ENCODE data around the gene USF2. TPM values are rescaled to one million over a fixed set of nuclear protein-coding genes. Genes with fewer than 3 reads are reported as not detected.
A peak's percentile ranks its signal among the peaks of the same experiment; 100 is the strongest.

The USF2 gene
- total RNA-seq, 1 donor from 2014 or later = 137 TPM

GRCh38 chr19:35262101-35262761, 6.5 kb upstream of the USF2 start:
- DNase-seq (ENCODE audit: low spot score) = peak; percentile 51
- no peak for ATAC-seq
- intact Hi-C loops (cut with DNase I) = no loop called here

DNA sequence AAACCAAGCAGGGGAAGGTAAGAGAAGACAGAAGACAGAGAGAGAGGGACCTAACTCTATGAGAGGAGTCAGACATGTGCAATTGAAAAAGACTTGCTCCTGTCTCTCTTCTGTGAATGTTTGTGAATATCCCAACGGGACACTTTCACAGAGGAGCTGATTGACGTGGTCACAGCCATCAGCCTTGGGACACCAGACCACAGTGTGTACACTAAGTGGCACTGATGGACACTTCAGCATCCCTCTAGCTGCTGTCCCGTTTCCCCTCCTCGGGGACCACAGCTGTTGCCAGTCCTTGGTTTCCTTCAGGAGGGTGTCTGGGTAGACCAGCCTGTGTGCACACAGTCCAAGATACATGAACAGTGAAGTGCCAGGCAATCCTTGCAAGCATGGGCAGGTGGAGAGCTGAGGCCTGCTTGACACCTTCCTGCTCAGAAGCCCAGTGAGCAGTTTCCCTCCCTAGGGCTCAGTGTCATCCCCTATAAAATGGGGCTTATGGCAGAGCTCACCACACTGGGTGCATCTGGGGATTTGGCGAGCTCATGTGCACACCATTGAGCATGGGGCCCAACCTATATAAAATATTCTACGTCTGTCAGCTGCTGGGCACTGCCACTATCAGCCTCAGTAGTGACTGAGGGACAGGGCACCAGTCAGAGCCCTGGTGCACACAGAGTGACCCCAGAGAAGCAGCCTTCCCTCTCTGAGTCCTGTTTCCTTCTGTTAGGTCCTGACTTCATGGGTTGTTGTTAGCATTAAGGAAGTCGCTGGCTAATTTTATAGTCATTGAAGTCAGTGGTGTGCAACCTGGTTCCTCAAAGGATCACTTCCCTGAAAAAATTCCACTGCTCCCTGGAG, 4.3 kb upstream of the USF2 start:
- no peak for ATAC-seq
- intact Hi-C loops (cut with DNase I) = loop anchor here (5.0 kb wide), 2 partner anchors 122 to 1027 kb away; partner anchors contain the start of gene FXYD7
- DNase-seq (ENCODE audit: low spot score) = peak; percentile 49

- intact Hi-C loops (cut with DNase I) = loop anchor here (5.0 kb wide), 2 partner anchors 123 to 1028 kb away; partner anchors contain the start of gene FXYD7
- ATAC-seq = no peak
- DNase-seq (ENCODE audit: low spot score) = peak; percentile 49
These were observed 3.4 kb upstream of the USF2 start for GRCh38 chr19:35265126-35265899.

GRCh38 chr19:35265900-35266519, 2.8 kb upstream of the USF2 start:
- peak; percentile 63 for DNase-seq (ENCODE audit: low spot score)
- ATAC-seq = no peak
- intact Hi-C loops (cut with DNase I) = loop anchor here (5.0 kb wide), 2 partner anchors 124 to 1029 kb away; partner anchors contain the start of gene FXYD7

GRCh38 chr19:35266520-35267352, 2.0 kb upstream of the USF2 start:
- intact Hi-C loops (cut with DNase I) = loop anchor here (5.0 kb wide), 2 partner anchors 124 to 1029 kb away; partner anchors contain the start of gene FXYD7
- DNase-seq (ENCODE audit: low spot score) (peak; percentile 69), ATAC-seq (peak; percentile 19)

DNA sequence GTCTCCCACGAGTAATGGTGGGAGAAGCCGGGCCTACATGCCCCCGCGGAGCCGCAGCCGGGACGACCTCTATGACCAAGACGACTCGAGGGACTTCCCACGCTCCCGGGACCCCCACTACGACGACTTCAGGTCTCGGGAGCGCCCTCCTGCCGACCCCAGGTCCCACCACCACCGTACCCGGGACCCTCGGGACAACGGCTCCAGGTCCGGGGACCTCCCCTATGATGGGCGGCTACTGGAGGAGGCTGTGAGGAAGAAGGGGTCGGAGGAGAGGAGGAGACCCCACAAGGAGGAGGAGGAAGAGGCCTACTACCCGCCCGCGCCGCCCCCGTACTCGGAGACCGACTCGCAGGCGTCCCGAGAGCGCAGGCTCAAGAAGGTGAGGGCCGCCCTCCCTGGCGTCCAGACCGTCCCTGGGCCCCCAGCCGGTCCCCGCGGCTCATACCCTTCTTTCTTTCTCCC, 1.4 kb upstream of the USF2 start:
- intact Hi-C loops (cut with DNase I) = loop anchor here (5.0 kb wide), 2 partner anchors 125 to 1030 kb away; partner anchors contain the start of gene FXYD7
- DNase-seq (ENCODE audit: low spot score) (peak; percentile 82), ATAC-seq (peak; percentile 39)

DNA sequence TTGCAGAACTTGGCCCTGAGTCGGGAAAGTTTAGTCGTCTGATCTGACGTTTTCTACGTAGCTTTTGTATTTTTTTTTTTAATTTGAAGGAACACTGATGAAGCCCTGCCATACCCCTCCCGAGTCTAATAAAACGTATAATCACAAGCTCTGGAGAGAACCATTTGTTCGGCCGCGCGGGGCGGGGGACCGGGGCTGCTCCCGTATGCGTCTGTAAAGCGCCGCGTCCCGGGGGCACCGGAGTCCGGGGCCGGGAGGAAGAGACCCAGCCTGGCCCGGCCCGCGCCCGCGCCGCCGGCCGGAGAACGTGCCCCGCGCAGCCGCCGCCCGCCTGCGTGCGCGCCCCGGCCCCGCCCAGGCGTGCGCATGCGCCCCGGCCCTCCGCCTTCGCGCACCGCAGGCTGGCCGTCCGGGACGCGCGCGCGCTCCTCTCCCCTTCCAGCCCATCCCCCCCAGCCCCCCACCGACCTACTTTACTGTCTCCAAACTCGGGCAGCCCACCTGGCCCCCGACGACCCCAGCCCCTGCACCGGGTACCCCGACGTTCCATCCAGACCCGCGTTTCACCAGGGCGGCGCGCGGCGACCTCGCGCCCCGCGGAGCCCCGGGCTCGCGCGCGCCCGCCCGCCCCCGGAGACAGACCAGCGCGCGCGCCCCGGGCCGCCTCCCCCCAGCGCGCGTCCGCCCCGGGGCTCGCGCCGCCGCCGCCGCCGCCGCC, 785 bp upstream of the USF2 start:
- DNase-seq (ENCODE audit: low spot score) (peak; percentile 88), ATAC-seq (peak; percentile 60)
- intact Hi-C loops (cut with DNase I) = loop anchor here (5.0 kb wide), 2 partner anchors 126 to 1031 kb away; partner anchors contain the start of gene FXYD7

GRCh38 chr19:35269438-35270117, 816 bp downstream of the USF2 start:
- DNase-seq (ENCODE audit: low spot score) = peak; percentile 93
- peak; percentile 64 for ATAC-seq
- intact Hi-C loops (cut with DNase I) = loop anchor here (5.0 kb wide), 2 partner anchors 127 to 1032 kb away; partner anchors contain the start of gene FXYD7

DNA sequence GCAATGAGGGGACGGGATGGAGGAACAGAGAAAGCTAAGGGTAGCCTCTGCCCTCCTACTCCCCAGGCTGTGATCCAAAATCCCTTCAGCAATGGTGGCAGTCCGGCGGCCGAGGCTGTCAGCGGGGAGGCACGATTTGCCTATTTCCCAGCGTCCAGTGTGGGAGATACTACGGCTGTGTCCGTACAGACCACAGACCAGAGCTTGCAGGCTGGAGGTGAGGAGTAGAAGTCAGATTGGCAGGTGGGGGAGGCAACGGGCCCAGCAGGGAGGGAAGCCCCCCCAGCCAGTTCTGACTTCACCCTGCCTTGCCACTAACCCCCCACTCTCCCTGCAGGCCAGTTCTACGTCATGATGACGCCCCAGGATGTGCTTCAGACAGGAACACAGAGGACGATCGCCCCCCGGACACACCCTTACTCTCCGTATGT, 1.6 kb downstream of the USF2 start:
- intact Hi-C loops (cut with DNase I) = no loop called here
- ATAC-seq (no peak), DNase-seq (ENCODE audit: low spot score) (no peak)

GRCh38 chr19:35271546-35271945, 2.8 kb downstream of the USF2 start:
- no peak for ATAC-seq
- DNase-seq (ENCODE audit: low spot score) = no peak
- intact Hi-C loops (cut with DNase I) = no loop called here

- peak; percentile 4 for ATAC-seq
- intact Hi-C loops (cut with DNase I) = no loop called here
These were observed 3.5 kb downstream of the USF2 start for GRCh38 chr19:35272122-35272719.

DNA sequence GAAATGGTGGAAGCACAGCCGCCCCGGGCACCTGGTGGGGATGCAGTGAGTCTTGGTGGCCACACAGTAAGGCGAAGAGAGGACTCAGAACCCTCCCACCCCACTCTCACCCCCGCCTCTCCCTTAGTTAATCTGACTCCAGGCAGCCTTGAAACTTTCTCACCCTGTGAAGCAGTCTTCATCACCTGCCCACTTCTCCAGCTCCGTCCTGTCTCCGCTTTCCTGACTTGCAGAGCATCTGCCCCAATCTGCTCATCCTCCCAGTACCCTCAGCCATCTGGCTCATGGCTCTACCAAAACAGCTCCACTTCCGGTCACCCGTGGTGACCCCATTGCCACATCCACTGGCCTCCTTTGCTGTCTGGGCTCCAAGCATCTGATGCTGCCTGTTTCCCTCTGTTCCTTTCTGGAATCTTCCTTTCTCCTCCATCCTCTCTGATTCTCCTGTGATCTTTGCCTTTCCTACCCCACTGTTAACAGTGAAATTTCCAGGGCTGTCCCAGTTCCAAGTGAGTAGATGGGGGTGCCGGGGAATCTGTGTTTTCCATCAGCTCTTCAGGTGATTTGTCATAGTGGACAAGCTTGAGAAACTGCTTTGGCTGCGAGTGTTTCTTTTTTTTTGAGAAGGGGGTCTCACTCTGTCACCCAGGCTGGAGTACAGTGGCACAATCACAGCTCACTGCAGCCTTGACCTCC, 4.3 kb downstream of the USF2 start:
- intact Hi-C loops (cut with DNase I) = no loop called here
- DNase-seq (ENCODE audit: low spot score) (no peak), ATAC-seq (peak; percentile 44)

More at GRCh38 chr19:35272122-35272719, 3.5 kb downstream of the USF2 start:
- no peak for DNase-seq (ENCODE audit: low spot score)

- intact Hi-C loops (cut with DNase I) = no loop called here
- DNase-seq (ENCODE audit: low spot score) (no peak), ATAC-seq (no peak)
These were observed 5.0 kb downstream of the USF2 start for GRCh38 chr19:35273686-35274259.

- DNase-seq (ENCODE audit: low spot score) (no peak), ATAC-seq (no peak)
- intact Hi-C loops (cut with DNase I) = no loop called here
These were observed 5.6 kb downstream of the USF2 start for GRCh38 chr19:35274323-35274722.

DNA sequence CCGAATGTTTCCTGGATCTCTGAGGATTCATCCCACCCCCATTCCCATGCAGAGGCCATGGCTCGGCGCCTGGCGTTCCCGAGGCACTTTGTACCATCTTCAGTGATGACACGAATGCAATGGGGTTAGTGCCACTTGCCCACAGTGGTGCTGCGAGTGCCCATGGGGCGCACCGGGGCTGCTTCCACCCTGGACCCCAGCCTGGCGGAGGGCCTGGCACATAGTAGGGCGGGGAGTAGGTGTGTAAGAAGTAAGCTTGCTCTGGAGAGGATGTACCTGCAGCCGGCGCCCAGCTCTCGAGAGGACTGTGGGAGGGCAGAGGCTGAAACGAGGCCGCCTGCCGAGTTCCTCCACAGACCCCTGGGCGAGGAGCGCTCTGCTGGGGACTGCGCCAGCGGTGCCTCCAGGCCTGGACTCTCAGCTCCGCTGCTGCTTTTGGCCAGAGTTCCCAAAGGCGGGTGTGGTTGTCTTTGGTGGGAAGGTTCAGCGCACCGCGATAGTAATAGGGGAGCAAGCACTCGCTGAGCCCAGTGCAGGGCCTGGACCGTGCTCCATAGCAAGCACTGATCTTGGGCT, 8.0 kb downstream of the USF2 start:
- intact Hi-C loops (cut with DNase I) = no loop called here
- ATAC-seq (no peak), DNase-seq (ENCODE audit: low spot score) (no peak)

Data from sciatic nerve (tissue), 2 donors.